Measurements from ENCODE around the gene MCF2L. TPM values are rescaled to one million over a fixed set of nuclear protein-coding genes. Genes with fewer than 3 reads are reported as not detected.

MCF2L gene
- total RNA-seq, result 0.07 TPM in 1 of 2 replicates, not detected in the other

GRCh38 chr13:112968910-112969691 is at the start of gene MCF2L:
Gene MCF2L, plus strand, starts transcription at chr13:112969214. Its CDS starts 166 bp downstream, at chr13:112969380.

DNA sequence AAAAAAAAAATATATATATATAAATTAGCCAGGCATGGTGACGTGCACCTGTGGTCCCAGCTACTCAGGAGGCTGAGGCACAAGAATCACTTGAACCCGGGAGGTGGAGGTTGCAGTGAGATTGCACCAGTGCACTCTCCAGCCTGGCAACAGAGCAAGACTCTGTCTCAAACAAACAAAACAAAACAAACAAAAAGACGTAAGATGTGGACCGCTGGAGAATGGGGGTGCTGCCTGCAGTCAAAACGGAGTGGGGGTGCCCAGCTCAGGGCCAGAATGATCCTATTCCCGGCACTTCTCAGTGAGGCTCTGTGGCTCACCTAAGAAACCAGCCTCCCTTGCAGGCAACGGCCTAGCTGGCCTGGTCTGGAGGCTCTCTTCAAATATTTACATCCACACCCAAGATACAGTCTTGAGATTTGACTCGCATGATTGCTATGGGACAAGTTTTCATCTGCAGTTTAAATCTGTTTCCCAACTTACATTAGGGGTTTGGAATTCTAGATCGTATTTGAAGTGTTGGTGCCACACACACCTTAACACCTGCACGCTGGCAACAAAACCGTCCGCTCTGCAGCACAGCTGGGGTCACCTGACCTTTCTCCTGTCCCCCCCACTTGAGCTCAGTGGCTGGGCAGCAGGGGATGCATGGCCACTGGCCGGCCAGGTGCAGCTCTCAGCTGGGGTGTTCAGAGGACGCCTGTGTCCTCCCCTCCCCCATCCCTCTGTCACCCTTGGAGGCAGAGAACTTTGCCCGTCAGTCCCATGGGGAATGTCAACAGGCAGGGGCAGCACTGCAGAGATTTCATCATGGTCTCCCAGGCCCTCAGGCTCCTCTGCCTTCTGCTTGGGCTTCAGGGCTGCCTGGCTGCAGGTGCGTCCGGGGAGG is 136.3 kb downstream of the MCF2L start, which contains the start of gene F7:
TSS of gene F7 (plus strand) at position 760 of the 889 bp plus-strand sequence. CDS start at position 811, 51 bp downstream.

DNA sequence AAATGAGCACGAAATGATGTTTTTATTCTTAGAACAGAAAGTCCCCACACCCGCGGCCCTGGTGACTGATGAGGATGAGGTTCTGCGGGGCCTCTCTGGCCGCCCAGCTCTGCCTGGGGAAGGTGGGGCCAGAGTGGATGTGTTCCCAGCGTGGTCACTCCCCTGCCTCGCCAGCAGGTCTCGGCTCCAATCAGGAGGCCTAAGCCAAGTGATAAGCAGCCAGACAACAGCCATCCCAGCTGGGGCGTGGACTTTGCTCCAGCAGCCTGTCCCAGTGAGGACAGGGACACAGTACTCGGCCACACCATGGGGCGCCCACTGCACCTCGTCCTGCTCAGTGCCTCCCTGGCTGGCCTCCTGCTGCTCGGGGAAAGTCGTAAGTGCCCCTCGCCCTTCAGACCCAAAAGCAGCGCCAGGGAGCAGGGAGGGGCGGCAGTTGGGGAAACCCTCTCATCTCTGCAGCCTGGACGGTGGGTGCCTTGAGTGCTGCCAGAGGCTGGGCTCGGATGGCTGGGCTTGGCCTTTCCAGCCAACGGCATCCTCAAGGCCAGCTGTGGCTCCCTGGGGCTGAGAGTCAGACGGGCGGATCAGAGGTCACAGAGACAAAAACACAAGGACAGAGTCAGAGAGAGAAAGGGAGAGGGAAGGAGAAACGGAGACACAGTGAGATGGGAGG is 153.7 kb downstream of the MCF2L start, which contains the start of gene F10:
TSS of gene F10 (plus strand) at position 250 of the 676 bp plus-strand sequence. CDS start at position 307, 57 bp downstream.

Other genes with a start within 250 kb of the MCF2L start
- not detected in 2 replicates for gene F7, start 136.6 kb downstream of the MCF2L start, total RNA-seq
- 0.40 TPM in 1 of 2 replicates, not detected in the other for gene F10, start 153.6 kb downstream of the MCF2L start, total RNA-seq
- gene PROZ, start 189.4 kb downstream of the MCF2L start, total RNA-seq, result not detected in 2 replicates
- gene PCID2, start 239.5 kb downstream of the MCF2L start, total RNA-seq, result 64.3 and 73.8 TPM in 2 replicates
- 130 and 131 TPM in 2 replicates for gene CUL4A, start 240.4 kb downstream of the MCF2L start, total RNA-seq